IMR-90 (cell line): ENCODE results near the gene RET. TPM values are rescaled to one million over a fixed set of nuclear protein-coding genes. Genes with fewer than 3 reads are reported as not detected.

ENCODE experiments used
- ATAC-seq: fragments of 200-7000 bp; cut with Tn5 transposase; 2 replicates; pipeline ENCODE4 v1.9.1; 2020; ENCODE audit warnings: low read depth, mild to moderate bottlenecking, moderate library complexity
- BruUV-seq: library from RNA; stranded (reverse); fragments of 400-500 nt; replicated peaks from 2 replicates; lab custom pipeline; 2021; lab: Mats Ljungman, UMichigan
- CTCF ChIA-PET: fragments of 300-600 bp; formaldehyde crosslinking; extraction: SDS; loops from one replicate; lab custom pipeline; 2021; ENCODE audit warnings: antibody characterized with exemption; lab: Yijun Ruan, JAX
- POLR2A ChIA-PET: fragments of 300-600 bp; sonication (Branson Sonifier 250); formaldehyde crosslinking; loops from one replicate; lab custom pipeline; 2022; ENCODE audit warnings: antibody characterized with exemption; ENCODE audit not compliant: unreplicated experiment; lab: Charles Lee
- DNase-seq: peaks from one replicate; pipeline ENCODE4 v3.0.0; 2013
- H2AFZ ChIP-seq: replicated peaks from 2 replicates; pipeline ENCODE3; 2013; ENCODE audit warnings: low read length, mild to moderate bottlenecking; ENCODE audit not compliant: poor library complexity
- H2AK5ac ChIP-seq: 2 replicates; pipeline ENCODE4 v1.6.1; 2013; ENCODE audit warnings: low read depth, low read length, inconsistent platforms
- H2AK9ac ChIP-seq: replicated peaks from 2 replicates; pipeline ENCODE3; 2013; ENCODE audit warnings: mild to moderate bottlenecking, low read depth, low read length, moderate library complexity; ENCODE audit not compliant: poor library complexity
- H2BK120ac ChIP-seq: 2 replicates; pipeline ENCODE4 v1.6.1; 2013; ENCODE audit warnings: low read depth, low read length, inconsistent platforms
- H2BK15ac ChIP-seq: 3 replicates; pipeline ENCODE4 v1.6.1; 2013; ENCODE audit warnings: low read depth, low read length, inconsistent platforms
- H2BK20ac ChIP-seq: 2 replicates; pipeline ENCODE4 v1.6.1; 2013; ENCODE audit warnings: low read depth, mild to moderate bottlenecking, inconsistent platforms, low read length, moderate library complexity
- H2BK5ac ChIP-seq: 2 replicates; pipeline ENCODE4 v1.6.1; 2013; ENCODE audit warnings: mild to moderate bottlenecking, low read depth, low read length, inconsistent platforms; ENCODE audit not compliant: poor library complexity, severe bottlenecking
- H3K14ac ChIP-seq: replicated peaks from 2 replicates; pipeline ENCODE4 v1.6.1; 2013; ENCODE audit warnings: low read depth, low read length, inconsistent platforms
- H3K18ac ChIP-seq: 2 replicates; pipeline ENCODE4 v1.6.1; 2013; ENCODE audit warnings: low read depth, low read length, control low read depth
- H3K23ac ChIP-seq: 2 replicates; pipeline ENCODE4 v1.6.1; 2013; ENCODE audit warnings: low read depth, low read length, inconsistent platforms
- H3K27ac ChIP-seq: 2 replicates; pipeline ENCODE4 v1.5.1; 2013; ENCODE audit warnings: mild to moderate bottlenecking, control low read depth, low read length; ENCODE audit not compliant: insufficient read depth
- H3K27me3 ChIP-seq: 2 replicates; pipeline ENCODE4 v1.6.1; 2013; ENCODE audit warnings: low read length; ENCODE audit not compliant: control insufficient read depth, insufficient read depth
- H3K36me3 ChIP-seq: 2 replicates; pipeline ENCODE4 v1.6.1; 2013; ENCODE audit warnings: low read length, mixed read lengths; ENCODE audit not compliant: control insufficient read depth, insufficient read depth
- H3K4ac ChIP-seq: 2 replicates; pipeline ENCODE4 v1.6.1; 2013; ENCODE audit warnings: low read depth, low read length, inconsistent platforms
- H3K4me1 ChIP-seq: 2 replicates; pipeline ENCODE4 v1.6.1; 2013; ENCODE audit warnings: low read length, mixed read lengths; ENCODE audit not compliant: control insufficient read depth, insufficient read depth
- H3K4me2 ChIP-seq: 2 replicates; pipeline ENCODE4 v1.6.1; 2013; ENCODE audit warnings: low read depth, mild to moderate bottlenecking, control low read depth, low read length, moderate library complexity
- H3K4me3 ChIP-seq: 2 replicates; pipeline ENCODE4 v1.5.1; 2013; ENCODE audit warnings: low read depth, mild to moderate bottlenecking, control low read depth, low read length, moderate library complexity; ENCODE audit not compliant: insufficient read depth
- H3K56ac ChIP-seq: 2 replicates; pipeline ENCODE4 v1.6.1; 2013; ENCODE audit warnings: low read length, inconsistent platforms; ENCODE audit not compliant: insufficient read depth; ENCODE audit errors: extremely low read depth
- H3K79me1 ChIP-seq, 2 experiments: 2 replicates each; pipeline ENCODE4 v1.6.1; 2013; ENCODE audit warnings: low read length in 2 of 2, inconsistent platforms in 1 of 2, low read depth in 1 of 2
- H3K9ac ChIP-seq: 2 replicates; pipeline ENCODE4 v1.6.1; 2013; ENCODE audit warnings: low read depth, low read length, control low read depth
- H3K9me1 ChIP-seq: 2 replicates; pipeline ENCODE4 v1.6.1; 2013; ENCODE audit warnings: low read length, inconsistent platforms; ENCODE audit not compliant: insufficient read depth
- H3K9me3 ChIP-seq: 2 replicates; pipeline ENCODE4 v1.6.1; 2013; ENCODE audit warnings: low read length; ENCODE audit not compliant: control insufficient read depth, insufficient read depth
- H4K20me1 ChIP-seq: 2 replicates; pipeline ENCODE4 v1.6.1; 2013; ENCODE audit warnings: low read length, inconsistent platforms; ENCODE audit not compliant: insufficient read depth
- H4K5ac ChIP-seq: 2 replicates; pipeline ENCODE4 v1.6.1; 2013; ENCODE audit warnings: mild to moderate bottlenecking, low read depth, low read length, control low read depth
- H4K8ac ChIP-seq, 2 experiments: 2 replicates each; pipeline ENCODE4 v1.6.1; 2013; ENCODE audit warnings: low read depth in 2 of 2, low read length in 2 of 2, control low read depth in 1 of 2, inconsistent platforms in 1 of 2
- H4K91ac ChIP-seq: 2 replicates; pipeline ENCODE4 v1.6.1; 2013; ENCODE audit warnings: low read depth, low read length, inconsistent platforms; ENCODE audit not compliant: insufficient read depth
- BHLHE40 ChIP-seq: fragments of 150-350 bp; IDR thresholded peaks from 2 replicates; pipeline ENCODE4 v1.6.1; 2016; ENCODE audit warnings: mild to moderate bottlenecking, low read depth, low read length
- CEBPB ChIP-seq: IDR thresholded peaks from 2 replicates; pipeline ENCODE4 v1.6.1; 2012; ENCODE audit warnings: low read depth, low read length, improper control_type of control experiment
- CHD1 ChIP-seq: IDR thresholded peaks from 2 replicates; pipeline ENCODE4 v1.6.1; 2012; ENCODE audit warnings: low read depth, low read length, improper control_type of control experiment
- CTCF ChIP-seq: conservative IDR thresholded peaks from 2 replicates; pipeline ENCODE4 v1.5.1; 2012; ENCODE audit warnings: mild to moderate bottlenecking, low read depth, low read length, improper control_type of control experiment
- ELK1 ChIP-seq: fragments of 150-350 bp; IDR thresholded peaks from 2 replicates; pipeline ENCODE4 v1.6.1; 2016; ENCODE audit warnings: low read depth, mild to moderate bottlenecking, low read length, moderate library complexity, borderline replicate concordance
- FOS ChIP-seq: fragments of 150-350 bp; IDR thresholded peaks from 2 replicates; pipeline ENCODE4 v1.6.1; 2016; ENCODE audit warnings: low read depth, low read length
- MAFK ChIP-seq: IDR thresholded peaks from 2 replicates; pipeline ENCODE4 v1.6.1; 2012; ENCODE audit warnings: low read depth, low read length, improper control_type of control experiment
- MAZ ChIP-seq: IDR thresholded peaks from 2 replicates; pipeline ENCODE4 v1.6.1; 2012; ENCODE audit warnings: low read depth, mild to moderate bottlenecking, low read length, improper control_type of control experiment, moderate library complexity, borderline replicate concordance
- MXI1 ChIP-seq: IDR thresholded peaks from 2 replicates; pipeline ENCODE4 v1.6.1; 2012; ENCODE audit warnings: low read depth, mild to moderate bottlenecking, low read length, moderate library complexity, borderline replicate concordance
- NFE2L2 ChIP-seq: fragments of 150-350 bp; IDR thresholded peaks from 2 replicates; pipeline ENCODE4 v1.6.1; 2016; ENCODE audit warnings: low read depth, mild to moderate bottlenecking, low read length
- POLR2A ChIP-seq: IDR thresholded peaks from 2 replicates; pipeline ENCODE4 v1.6.1; 2012; ENCODE audit warnings: mild to moderate bottlenecking, low read depth, low read length
- RAD21 ChIP-seq: IDR thresholded peaks from 2 replicates; pipeline ENCODE4 v1.6.1; 2012; ENCODE audit warnings: low read length, improper control_type of control experiment
- RCOR1 ChIP-seq: IDR thresholded peaks from 2 replicates; pipeline ENCODE4 v1.6.1; 2012; ENCODE audit warnings: mild to moderate bottlenecking, low read length, improper control_type of control experiment; ENCODE audit not compliant: insufficient replicate concordance
- RFX5 ChIP-seq: IDR thresholded peaks from 2 replicates; pipeline ENCODE4 v1.8.0; 2012; ENCODE audit warnings: low read depth, mild to moderate bottlenecking, low read length, moderate library complexity
- SMC3 ChIP-seq: fragments of 150-350 bp; IDR thresholded peaks from 2 replicates; pipeline ENCODE4 v1.6.1; 2016; ENCODE audit warnings: low read depth, mild to moderate bottlenecking, antibody characterized with exemption, low read length, moderate library complexity
- WGBS, 2 experiments: methylation state at CpG; one replicate each; pipeline versions ENCODE4 v1.1.5 to v1.1.7; 2013; ENCODE audit warnings: missing lambda C conversion rate in 2 of 2; ENCODE audit not compliant: insufficient read length in 1 of 2; ENCODE audit errors: extremely low coverage in 2 of 2; 5-methylcytosine and 5-hydroxymethylcytosine counted together
- dilution Hi-C: fragments of 300-500 bp; cut with HindIII; formaldehyde crosslinking; loops from one replicate; pipeline ENCODE4 v1.14.3; 2018; ENCODE audit warnings: low sequenced_read_pairs; ENCODE audit not compliant: unreplicated experiment
- in situ Hi-C: fragments of 300-500 bp; cut with MboI; formaldehyde crosslinking; loops from 3 replicates; pipeline ENCODE4 v1.14.3; 2019; ENCODE audit warnings: low sequenced_read_pairs, inconsistent platforms, mixed read lengths
- intact Hi-C: fragments of 100-400 bp; cut with micrococcal nuclease; formaldehyde crosslinking; loops from 2 replicates; pipeline ENCODE4 v1.10.0; 2022
- polyA plus RNA-seq, 3 experiments: library from polyadenylated mRNA; depleted of rRNA; stranded (reverse); fragments of >200 nt; gene quantifications; 2 replicates each; pipeline ENCODE4 v1.2.3, GENCODE V29; 2012; ENCODE audit warnings: low replicate concordance in 1 of 3
- total RNA-seq: library from RNA; depleted of rRNA; stranded (reverse); fragments of >200 nt; gene quantifications from 2 replicates; pipeline ENCODE4 v1.2.3, GENCODE V29; 2012
- TF ChIP-seq, protein P1 (sequence below): fragments of 150-350 bp; IDR thresholded peaks from 2 replicates; pipeline ENCODE4 v1.6.1; 2017; ENCODE audit warnings: mild to moderate bottlenecking, antibody characterized with exemption, low read length, low read depth

Gene RET
- total and polyA plus RNA-seq, 2 of the 4 experiments (the other 2 are of a cell fraction): 0.10 to 0.18 TPM

GRCh38 chr10:43141421-43141820, 64.6 kb downstream of the RET start:
- Histone ChIP-seq H2AFZ (no peak overlapping the region), H4K91ac (no peak overlapping the region), H3K9me1 (peaks cover 5% of the 10 kb centered on the region; the same call in 1 of the 2 replicates), H3K14ac (no peak overlapping the region), H3K36me3 (no peaks in the 10 kb centered on the region), H3K9me3 (no peaks in the 10 kb centered on the region), H3K27me3 (no peaks in the 10 kb centered on the region), H4K8ac (no peak overlapping the region), H2AK5ac (no peak overlapping the region), H3K18ac (no peak overlapping the region), H4K5ac (no peak overlapping the region), H3K4me1 (peaks cover 6% of the 10 kb centered on the region), H3K4me3 (no peak overlapping the region), H2AK9ac (no peak overlapping the region), H3K23ac (no peak overlapping the region), H3K56ac (no peak overlapping the region), H3K27ac (no peak overlapping the region), H3K4me2 (no peak overlapping the region), H3K9ac (no peak overlapping the region), H2BK120ac (no peak overlapping the region), H3K4ac (no peak overlapping the region), H4K20me1 (peaks cover 65% of the 10 kb centered on the region), H3K79me1 (peaks cover 14 to 58% of the 10 kb centered on the region in 2 experiments), H2BK5ac (no peak overlapping the region), H2BK15ac (peak overlapping the region; percentile 20; the same call in 1 of the 3 replicates), H2BK20ac (no peak overlapping the region)
- intact Hi-C loops: no loop called here
- ChIA-PET POLR2A (no interaction called here), CTCF (no interaction called here)
- no TSS peak for BruUV-seq
- no peak for ATAC-seq
- DNase-seq: no peak
- dilution Hi-C loops: no loop called here
- TF ChIP-seq ELK1: no peak
- TF ChIP-seq CEBPB: no peak
- no peak for TF ChIP-seq POLR2A
- no peak for TF ChIP-seq MXI1
- no peak for TF ChIP-seq RAD21
- no peak for TF ChIP-seq BHLHE40
- no peak for TF ChIP-seq MAFK
- TF ChIP-seq RCOR1: no peak
- TF ChIP-seq RFX5: no peak
- TF ChIP-seq NFE2L2: no peak
- no peak for TF ChIP-seq CTCF
- no peak for TF ChIP-seq FOS
- no peak for TF ChIP-seq CHD1
- TF ChIP-seq SMC3: no peak
- TF ChIP-seq MAZ: no peak
- TF ChIP-seq, protein P1, sequence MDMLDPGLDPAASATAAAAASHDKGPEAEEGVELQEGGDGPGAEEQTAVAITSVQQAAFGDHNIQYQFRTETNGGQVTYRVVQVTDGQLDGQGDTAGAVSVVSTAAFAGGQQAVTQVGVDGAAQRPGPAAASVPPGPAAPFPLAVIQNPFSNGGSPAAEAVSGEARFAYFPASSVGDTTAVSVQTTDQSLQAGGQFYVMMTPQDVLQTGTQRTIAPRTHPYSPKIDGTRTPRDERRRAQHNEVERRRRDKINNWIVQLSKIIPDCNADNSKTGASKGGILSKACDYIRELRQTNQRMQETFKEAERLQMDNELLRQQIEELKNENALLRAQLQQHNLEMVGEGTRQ: no peak
- in situ Hi-C loops: loop anchor here (25.0 kb wide), 1 partner anchor 1846 kb away; the partner anchor contains the start of gene DEPP1
- no CpG with 5 or more reads among the region's 5 CpGs for WGBS, 2 experiments
